ENCODE results near the gene GMCL2.

Gene GMCL2

DNA sequence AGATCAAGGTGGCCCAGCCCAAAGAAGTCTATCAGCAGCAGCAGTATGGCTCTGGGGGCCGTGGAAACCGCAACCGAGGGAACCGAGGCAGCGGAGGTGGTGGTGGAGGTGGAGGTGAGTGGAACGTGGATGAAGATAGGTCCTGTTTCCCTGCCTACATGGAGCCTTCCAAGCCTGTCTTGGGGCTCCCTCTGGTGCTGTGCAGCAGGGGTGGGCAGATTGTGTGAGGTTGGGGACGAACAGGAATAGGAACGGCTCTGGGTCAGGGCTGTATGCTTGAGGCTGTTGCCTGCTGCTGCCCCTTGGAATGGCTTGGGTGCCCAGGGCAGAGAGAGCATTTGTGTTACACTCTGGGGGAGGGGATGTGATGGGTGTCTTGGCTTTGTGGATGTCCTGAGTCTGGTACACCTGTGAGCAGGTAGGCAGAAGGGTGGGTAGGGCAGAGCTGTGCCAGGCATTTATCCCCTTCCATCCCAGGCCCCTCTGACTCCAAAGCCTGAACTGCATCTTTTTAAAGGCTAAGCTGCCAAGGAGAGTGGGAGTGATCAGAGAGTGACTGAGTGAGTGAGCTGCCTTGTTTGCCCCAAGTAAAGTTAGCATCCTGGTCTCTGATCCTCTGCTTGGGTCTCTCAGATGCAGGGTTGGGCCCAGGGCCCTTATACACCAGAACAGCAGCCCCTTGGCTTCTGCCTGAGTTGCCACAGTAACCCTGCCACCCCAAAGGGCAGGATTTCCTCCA, 22.3 kb upstream of the GMCL2 start (continued):
- TF ChIP-seq, protein P1, sequence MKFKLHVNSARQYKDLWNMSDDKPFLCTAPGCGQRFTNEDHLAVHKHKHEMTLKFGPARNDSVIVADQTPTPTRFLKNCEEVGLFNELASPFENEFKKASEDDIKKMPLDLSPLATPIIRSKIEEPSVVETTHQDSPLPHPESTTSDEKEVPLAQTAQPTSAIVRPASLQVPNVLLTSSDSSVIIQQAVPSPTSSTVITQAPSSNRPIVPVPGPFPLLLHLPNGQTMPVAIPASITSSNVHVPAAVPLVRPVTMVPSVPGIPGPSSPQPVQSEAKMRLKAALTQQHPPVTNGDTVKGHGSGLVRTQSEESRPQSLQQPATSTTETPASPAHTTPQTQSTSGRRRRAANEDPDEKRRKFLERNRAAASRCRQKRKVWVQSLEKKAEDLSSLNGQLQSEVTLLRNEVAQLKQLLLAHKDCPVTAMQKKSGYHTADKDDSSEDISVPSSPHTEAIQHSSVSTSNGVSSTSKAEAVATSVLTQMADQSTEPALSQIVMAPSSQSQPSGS (tag by site-specific recombination; IDR thresholded peaks at IDR 0.05; ENCODE audit: low read depth): no peak
- TF ChIP-seq MEIS1 (CRISPR knock-in tag; IDR thresholded peaks at IDR 0.05; ENCODE audit: borderline replicate concordance) (no peak), ZNF624 (tag by site-specific recombination; IDR thresholded peaks at IDR 0.05) (no peak), ZNF600 (tag by site-specific recombination; IDR thresholded peaks at IDR 0.05) (0 out of 2 replicates have a peak, but pooled peaks have one; percentile 33), ZNF292 (tag by site-specific recombination; IDR thresholded peaks at IDR 0.05; ENCODE audit: borderline replicate concordance, low read depth) (no peak), ZNF223 (tag by site-specific recombination; IDR thresholded peaks at IDR 0.05) (no peak)
- TF ChIP-seq, protein P2, sequence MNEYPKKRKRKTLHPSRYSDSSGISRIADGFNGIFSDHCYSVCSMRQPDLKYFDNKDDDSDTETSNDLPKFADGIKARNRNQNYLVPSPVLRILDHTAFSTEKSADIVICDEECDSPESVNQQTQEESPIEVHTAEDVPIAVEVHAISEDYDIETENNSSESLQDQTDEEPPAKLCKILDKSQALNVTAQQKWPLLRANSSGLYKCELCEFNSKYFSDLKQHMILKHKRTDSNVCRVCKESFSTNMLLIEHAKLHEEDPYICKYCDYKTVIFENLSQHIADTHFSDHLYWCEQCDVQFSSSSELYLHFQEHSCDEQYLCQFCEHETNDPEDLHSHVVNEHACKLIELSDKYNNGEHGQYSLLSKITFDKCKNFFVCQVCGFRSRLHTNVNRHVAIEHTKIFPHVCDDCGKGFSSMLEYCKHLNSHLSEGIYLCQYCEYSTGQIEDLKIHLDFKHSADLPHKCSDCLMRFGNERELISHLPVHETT (tag by site-specific recombination; IDR thresholded peaks at IDR 0.05): no peak

GRCh38 chr5:178208540-178209227, 21.5 kb upstream of the GMCL2 start:
- TF ChIP-seq ZNF785 (tag by site-specific recombination; IDR thresholded peaks at IDR 0.05) (no peak), PRDM10 (tag by site-specific recombination; IDR thresholded peaks at IDR 0.05) (peak; percentile 40; the same call in 1 of the 2 replicates), ZBTB1 (tag by site-specific recombination; IDR thresholded peaks at IDR 0.05) (no peak), ZNF335 (tag by site-specific recombination; conservative IDR thresholded peaks at IDR 0.05) (no peak), ZNF529 (tag by site-specific recombination; IDR thresholded peaks at IDR 0.05; ENCODE audit: insufficient replicate concordance) (no peak), AEBP2 (tag by site-specific recombination; IDR thresholded peaks at IDR 0.05; ENCODE audit: borderline replicate concordance) (no peak)
- Histone ChIP-seq H3K27ac (ENCODE audit: extremely low read depth, low read depth, low read length) (peak overlapping the region; percentile 31; the same call in 1 of the 2 replicates), H3K4me1 (ENCODE audit: control insufficient read depth, insufficient read depth, low read length) (peaks cover 6% of the 10 kb centered on the region; the same call in 1 of the 2 replicates), H3K9me3 (ENCODE audit: control insufficient read depth, insufficient read depth, low read depth, low read length) (no peaks in the 10 kb centered on the region), H3K36me3 (ENCODE audit: control insufficient read depth in 2 of 2, insufficient read depth in 1 of 2, low read length in 2 of 2) (peaks cover 20 to 85% of the 10 kb centered on the region in 2 experiments), H3K4me3 (ENCODE audit: low read depth, low read length) (no peak overlapping the region)
- POLR2A ChIA-PET: interaction anchor here (1.7 kb wide), 1 partner anchor 12 kb away, joined by 4 read pairs; no protein-coding TSS in a partner anchor
- CTCF ChIA-PET: interaction anchor here (0.6 kb wide), 1 partner anchor 1069 kb away, joined by 3 read pairs; no protein-coding TSS in a partner anchor
